Left kidney (tissue), 8 donors: ENCODE data around the gene URI1. TPM values are rescaled to one million over a fixed set of nuclear protein-coding genes. Genes with fewer than 3 reads are reported as not detected.
A peak's percentile ranks its signal among the peaks of the same experiment; 100 is the strongest.
"Not testable (repeated sequence)": the region's sequence is repeated elsewhere in the genome, so short reads cannot be mapped to it uniquely, and the experiment has no call there.

Source experiments
- DNase-seq: peaks from one replicate; pipeline ENCODE4 v3.0.0-alpha.2; 2013
- long read RNA-seq, 8 donors: transcript quantifications; one replicate each; lab custom pipeline, GENCODE V29; 2026
- polyA plus RNA-seq: library from polyadenylated mRNA; unstranded; fragments of 120-200 nt; gene quantifications from one replicate; pipeline ENCODE4 v1.2.1, GENCODE V29; 2013; ENCODE audit not compliant: insufficient read length

The URI1 gene, protein sequence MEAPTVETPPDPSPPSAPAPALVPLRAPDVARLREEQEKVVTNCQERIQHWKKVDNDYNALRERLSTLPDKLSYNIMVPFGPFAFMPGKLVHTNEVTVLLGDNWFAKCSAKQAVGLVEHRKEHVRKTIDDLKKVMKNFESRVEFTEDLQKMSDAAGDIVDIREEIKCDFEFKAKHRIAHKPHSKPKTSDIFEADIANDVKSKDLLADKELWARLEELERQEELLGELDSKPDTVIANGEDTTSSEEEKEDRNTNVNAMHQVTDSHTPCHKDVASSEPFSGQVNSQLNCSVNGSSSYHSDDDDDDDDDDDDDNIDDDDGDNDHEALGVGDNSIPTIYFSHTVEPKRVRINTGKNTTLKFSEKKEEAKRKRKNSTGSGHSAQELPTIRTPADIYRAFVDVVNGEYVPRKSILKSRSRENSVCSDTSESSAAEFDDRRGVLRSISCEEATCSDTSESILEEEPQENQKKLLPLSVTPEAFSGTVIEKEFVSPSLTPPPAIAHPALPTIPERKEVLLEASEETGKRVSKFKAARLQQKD
- 115 TPM for polyA plus RNA-seq
- long read RNA-seq, donor 1, transcript URI1-202 (11 exons, 3,444 nt) = major isoform, 8 of 42 reads
- long read RNA-seq, donor 1, partial matches to known transcripts = 27 of 42 reads
- long read RNA-seq, donor 1, other reads (novel, unspliced or antisense) = 0 of 42 reads
- long read RNA-seq, donor 2, transcript URI1-211 (3 exons, 1,032 nt) = major isoform, 9 of 37 reads
- long read RNA-seq, donor 2, transcript URI1-202 (11 exons, 3,444 nt) = minor isoform, 7 of 37 reads
- long read RNA-seq, donor 2, partial matches to known transcripts = 17 of 37 reads
- long read RNA-seq, donor 2, other reads (novel, unspliced or antisense) = 0 of 37 reads
- long read RNA-seq, donor 3, transcript URI1-211 (3 exons, 1,032 nt) = major isoform, 13 of 35 reads
- long read RNA-seq, donor 3, partial matches to known transcripts = 17 of 35 reads
- long read RNA-seq, donor 3, other reads (novel, unspliced or antisense) = 0 of 35 reads
- long read RNA-seq, donor 4, partial matches to known transcripts = 0 of 1 reads
- long read RNA-seq, donor 4, other reads (novel, unspliced or antisense) = 0 of 1 reads
- long read RNA-seq, donor 5, transcript URI1-211 (3 exons, 1,032 nt) = minor isoform, 8 of 76 reads
- long read RNA-seq, donor 5, transcript URI1-202 (11 exons, 3,444 nt) = major isoform, 19 of 76 reads
- long read RNA-seq, donor 5, partial matches to known transcripts = 48 of 76 reads
- long read RNA-seq, donor 5, other reads (novel, unspliced or antisense) = 0 of 76 reads
- long read RNA-seq, donor 6, transcript URI1-202 (11 exons, 3,444 nt) = major isoform, 11 of 73 reads
- long read RNA-seq, donor 6, transcript URI1-206 (10 exons, 2,495 nt) = minor isoform, 5 of 73 reads
- long read RNA-seq, donor 6, partial matches to known transcripts = 55 of 73 reads
- long read RNA-seq, donor 6, other reads (novel, unspliced or antisense) = 0 of 73 reads
- long read RNA-seq, donor 7, transcript URI1-202 (11 exons, 3,444 nt) = major isoform, 13 of 94 reads
- long read RNA-seq, donor 7, transcript URI1-211 (3 exons, 1,032 nt) = major isoform, 13 of 94 reads
- long read RNA-seq, donor 7, partial matches to known transcripts = 68 of 94 reads
- long read RNA-seq, donor 7, other reads (novel, unspliced or antisense) = 0 of 94 reads
- long read RNA-seq, donor 8, partial matches to known transcripts = 0 of 7 reads
- long read RNA-seq, donor 8, other reads (novel, unspliced or antisense) = 0 of 7 reads

DNA sequence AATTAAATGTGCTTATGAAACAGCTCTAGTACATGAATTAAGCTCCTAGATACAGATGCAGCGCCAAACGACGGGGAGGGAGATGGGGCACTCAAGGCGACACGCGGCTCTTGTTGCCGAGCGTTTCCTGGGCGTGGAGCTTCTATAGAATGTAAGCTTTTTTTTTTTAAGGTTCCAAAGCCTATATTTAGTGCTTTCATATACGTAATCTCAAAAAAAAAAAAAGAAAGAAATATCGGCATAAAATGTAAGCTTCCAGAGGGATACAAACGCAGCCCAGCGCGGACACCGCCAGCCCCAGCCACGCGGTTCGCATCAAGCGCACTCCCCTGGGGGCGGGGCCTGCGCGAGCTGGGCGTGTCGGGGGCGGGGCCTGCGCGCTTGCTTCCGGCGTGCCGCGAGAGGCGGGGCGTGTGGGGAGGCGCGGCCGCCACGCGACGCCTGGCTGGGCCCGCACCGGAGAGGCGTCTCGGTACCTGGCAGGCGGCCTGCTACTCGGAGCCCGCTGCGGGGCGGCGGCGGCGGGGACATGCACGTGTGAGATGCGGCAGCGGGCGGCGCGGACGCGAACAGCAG is at the start of gene URI1:
Gene URI1, plus strand, starts transcription at position 412 of the 576 bp plus-strand sequence. CDS start 309 bp downstream, outside the sequence.
- peak; percentile 91 for DNase-seq

DNA sequence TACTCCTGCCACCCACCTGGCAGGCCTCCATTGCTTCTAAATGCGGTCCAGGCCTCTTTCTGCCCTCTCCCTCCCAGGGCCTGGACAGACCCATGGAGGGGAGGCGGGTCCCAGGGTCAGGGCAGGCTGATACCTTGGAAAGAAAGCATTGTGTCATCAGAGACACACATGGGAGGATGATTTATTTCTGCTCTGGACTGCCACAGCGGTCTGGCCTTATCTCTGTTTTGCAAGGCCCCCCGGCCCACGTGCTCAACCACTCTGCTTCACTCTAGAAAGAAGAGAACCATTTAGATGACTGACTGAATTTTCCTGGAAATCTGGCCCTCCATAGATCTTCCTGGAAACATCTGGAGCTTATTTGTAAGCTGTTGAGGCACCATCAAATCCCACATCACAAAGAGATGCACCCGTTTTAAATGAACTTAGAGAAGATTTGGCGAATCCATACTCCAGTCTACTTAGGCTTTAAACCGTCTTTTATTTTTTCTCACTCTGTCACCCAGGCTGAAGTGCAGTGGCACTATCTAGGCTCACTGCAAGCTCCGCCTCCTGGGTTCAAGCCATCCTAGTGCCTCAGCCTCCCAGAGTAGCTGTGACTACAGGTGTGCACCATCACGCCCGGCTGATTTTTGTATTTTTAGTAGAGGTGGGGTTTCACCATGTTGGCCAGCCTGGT is 48.3 kb upstream of the URI1 start:
- no peak for DNase-seq

DNA sequence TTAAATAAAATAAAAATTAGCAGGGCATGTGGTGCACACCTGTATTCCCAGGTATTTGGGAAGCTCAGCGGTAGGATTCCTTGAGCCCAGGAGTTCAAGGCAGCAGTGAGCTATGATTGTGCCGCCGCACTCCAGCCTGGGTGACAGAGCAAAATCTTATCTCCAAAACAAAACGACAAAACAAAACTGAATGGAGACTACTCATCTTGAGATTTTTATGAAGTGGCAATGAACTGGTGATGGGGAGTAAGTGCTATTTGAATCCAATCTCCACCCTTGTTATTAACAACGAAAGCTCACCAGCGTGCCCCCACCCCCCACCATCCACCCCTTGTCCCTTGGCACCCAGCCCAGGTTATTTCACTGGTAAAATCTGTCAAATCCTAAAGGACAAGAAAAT is 45.2 kb upstream of the URI1 start:
- DNase-seq = no peak

DNA sequence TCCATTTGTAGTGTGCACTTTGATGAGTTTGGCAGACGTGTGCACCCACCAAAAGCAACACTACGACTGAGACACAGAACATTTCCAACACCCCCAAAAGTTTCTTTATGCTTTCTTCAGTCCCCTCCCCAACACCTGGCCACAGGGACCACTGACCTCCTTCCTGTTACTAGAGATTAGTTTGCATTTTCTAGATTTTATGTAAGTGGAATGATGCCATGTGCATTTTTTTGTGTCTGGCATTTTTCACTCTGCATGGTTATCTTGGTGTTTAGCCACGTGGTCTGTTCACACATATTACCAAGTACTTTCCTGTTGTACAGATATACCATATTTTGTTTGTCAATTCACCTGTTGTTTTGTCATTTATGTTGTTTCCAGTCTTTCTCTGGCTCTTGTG is 44.6 kb upstream of the URI1 start:
- no peak for DNase-seq

DNA sequence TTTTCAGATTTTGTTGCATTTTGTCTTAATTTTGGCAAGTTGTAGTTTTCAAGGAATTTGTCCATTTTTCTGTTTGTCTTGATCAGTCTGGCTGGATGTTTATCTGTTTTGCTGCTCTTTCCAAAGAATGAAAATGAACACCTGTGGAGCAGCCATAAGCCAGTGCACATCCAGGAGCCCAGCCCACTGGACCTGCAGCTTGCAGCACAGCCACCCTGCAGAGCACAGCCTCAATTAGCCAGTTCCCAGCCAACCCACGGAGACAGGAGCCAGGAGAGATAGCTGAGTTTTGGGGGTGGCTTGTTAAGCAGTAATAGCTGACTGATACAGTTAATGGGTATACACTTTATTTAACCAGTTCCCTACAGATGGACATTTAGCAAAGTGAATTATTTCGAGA is 38.0 kb upstream of the URI1 start:
- DNase-seq = no peak

DNA sequence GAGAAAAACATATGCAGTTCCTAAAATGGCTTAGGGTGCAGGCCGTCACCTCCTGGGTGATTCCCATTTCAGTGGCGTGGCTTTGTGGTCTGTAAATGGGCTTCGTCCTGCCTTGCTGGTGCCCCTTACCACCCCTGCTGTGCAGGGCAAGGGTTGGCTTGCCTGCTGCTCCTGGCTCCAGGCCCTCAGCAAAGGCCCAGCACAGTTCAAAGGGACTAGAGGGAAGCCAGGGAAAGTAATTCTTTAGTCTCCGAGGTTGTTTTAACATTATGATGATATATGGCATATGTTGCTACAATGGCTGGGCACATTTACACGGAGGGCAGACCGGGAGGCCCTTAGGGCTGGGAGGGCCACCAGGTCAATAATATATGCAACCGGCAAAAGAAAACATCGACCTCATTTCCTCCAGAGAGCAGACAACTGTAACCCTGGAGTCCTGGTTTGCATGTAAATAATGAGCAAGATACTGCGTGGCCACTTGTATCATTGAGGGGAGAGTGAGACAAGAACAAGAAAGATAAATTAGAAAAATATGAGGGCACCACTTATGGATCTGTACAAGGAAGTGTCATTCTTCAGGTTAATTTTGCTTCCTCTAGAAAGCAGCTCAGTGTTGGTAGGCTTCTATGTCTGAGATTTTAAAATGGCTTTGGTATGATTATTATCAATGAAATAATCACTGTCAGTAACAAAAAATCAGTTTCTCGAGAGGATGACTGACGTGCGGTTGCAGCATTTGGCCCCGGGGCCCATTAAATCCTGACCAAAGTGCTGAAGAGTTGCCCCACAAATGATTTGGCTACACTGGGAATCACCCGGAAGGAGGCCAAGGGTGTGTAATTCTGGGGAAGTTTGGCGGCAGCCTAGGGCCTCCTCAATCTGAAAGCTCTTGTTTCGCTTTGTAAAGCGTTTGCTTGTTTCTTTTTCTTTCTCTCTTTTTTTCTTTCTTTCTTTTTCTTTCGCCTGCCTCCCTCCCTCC is 32.8 kb upstream of the URI1 start:
- DNase-seq = no peak

DNA sequence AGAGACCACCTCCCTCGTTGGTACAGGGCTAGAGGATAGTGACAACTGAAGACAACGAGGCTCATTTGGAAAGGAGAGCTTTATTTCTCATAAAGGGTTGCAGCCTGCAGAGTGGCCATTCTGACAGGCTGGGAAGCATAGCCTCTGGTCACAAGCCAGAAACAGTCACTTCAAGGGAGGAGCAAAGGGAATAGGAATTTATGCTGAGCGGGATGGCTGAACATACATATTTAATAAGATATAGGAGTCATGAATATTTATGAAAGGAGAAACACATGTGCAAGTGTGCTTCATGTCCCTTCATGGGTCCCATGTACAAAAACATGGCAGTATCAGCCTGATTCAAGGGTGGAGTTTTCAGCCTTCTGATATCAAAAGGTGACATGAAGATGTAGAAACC is 27.1 kb upstream of the URI1 start:
- DNase-seq = no peak

DNA sequence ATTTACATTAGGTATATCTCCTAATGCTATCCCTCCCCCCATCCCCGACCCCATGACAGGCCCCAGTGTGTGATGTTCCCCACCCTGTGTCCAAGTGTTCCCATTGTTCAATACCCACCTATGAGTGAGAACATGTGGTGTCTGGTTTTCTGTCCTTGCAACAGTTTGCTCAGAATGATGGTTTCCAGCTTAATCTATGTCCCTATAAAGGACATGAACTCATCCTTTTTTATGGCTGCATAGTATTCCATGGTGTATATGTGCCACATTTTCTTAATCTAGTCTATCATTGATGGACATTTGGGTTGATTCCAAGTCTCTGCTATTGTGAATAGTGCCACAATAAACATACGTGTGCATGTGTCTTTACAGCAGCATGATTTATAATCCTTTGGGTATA is 26.2 kb upstream of the URI1 start:
- DNase-seq = not testable (repeated sequence)

DNA sequence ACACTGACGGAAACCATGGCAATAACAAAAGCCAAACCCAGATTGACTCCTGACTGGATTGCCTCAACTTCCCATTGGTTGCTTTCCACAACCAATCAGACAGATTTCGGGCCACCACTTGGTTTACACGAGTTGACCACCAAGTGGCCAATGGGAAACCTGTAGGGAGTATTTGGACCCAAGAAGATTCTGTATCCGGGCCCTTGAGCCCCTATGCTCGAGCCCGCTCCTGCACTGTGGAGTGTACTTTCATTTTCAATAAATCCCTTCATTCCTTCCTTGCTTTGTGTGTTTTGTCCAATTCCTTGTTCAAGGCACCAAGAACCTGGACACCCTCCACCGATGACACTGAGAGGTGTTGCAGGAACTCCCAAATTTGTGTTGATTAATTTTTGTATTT is 24.1 kb upstream of the URI1 start:
- DNase-seq = no peak

DNA sequence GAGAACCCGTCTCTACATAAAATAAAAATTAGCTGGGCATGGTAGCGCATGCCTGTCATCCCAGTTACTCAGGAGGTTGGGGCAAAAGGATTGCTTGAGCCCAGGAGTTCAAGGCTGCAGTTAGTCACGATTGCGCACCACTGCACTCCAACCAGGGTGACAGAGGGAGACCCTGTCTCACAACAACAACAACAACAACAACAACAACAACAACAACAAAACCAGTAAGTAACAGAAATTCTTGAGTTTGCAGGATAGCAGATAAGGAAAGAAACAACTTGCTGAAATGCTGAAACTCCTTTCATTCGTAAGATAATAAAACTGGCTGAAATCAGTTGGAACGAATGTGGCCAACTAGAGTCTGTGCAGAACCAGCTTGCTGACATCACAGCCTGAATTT is 23.1 kb upstream of the URI1 start:
- DNase-seq = no peak

DNA sequence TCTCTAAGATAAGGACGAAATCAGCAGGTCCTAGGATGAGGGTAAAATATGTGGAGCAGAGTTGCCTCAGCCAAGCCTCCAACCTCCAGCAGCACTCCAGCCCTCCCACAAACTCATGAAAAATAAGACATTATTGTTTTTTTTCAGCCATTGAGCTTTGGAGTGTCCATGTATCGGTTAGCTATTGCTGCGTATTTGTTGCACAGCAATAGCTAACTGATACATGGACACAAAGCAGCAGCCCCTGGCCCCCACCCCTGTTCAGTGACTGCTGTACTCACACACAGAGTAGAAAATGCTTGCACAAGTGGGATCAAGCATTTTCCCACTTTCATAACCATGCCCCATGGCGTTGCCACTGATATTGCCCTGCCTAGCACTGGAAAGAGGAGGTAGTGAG is 19.1 kb upstream of the URI1 start:
- no peak for DNase-seq

DNA sequence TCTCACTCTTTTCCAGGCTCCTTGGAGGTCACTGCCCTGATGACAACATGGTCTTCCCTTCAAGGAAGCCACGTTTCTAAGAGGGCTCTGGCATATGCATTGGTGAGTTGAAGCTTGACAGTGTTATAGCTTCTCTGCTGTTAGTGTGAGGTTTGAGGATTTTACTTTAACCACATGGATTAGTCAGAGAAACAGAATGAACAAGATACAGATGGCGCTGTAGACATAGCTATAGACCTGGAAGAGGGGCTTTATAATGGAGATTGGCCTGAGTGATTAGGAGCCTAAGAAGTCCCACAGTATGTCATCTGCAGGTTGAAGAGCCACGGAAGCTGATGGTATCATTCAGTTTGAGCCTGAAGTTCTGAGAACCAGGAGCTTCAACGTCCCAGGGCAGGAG is 18.4 kb upstream of the URI1 start:
- no peak for DNase-seq

DNA sequence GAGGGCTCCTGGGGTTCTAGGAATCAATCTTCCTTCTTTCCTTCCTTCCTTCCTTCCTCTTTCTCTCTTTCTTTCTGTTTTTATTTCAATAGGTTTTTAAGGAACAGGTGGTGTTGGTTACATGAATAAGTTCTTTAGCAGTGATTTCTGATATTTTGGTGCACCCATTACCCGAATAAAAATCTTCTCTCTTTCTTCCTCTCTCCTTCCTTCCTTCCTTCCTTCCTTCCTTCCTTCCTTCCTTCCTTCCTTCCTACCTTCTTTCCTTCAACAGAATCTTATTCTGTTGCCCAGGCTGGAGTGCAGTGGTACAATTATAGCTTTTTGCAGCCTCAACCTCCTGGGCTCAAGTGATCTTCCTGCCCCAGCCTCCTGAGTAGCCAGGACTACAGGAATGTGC is 16.0 kb upstream of the URI1 start:
- no peak for DNase-seq

DNA sequence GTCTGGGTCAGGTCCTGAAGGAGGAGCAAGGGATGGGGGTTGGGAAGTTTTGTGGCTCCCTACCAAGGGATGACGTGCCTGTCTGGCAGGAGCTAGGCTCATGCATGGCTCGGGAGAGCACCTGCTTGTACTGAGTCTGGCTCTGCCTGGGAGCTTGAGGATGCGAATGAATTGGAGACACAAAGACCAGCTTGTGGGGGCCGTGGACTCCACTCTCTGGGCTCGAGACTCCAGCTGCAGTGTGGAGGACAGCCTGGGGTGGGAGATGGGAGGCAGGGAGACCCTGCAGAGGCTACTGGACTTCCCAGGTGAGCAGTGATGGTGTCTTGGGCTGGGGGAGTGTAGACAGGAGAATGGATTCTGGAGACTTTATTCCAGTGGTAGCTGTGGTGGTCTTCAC is 15.2 kb upstream of the URI1 start:
- no peak for DNase-seq

DNA sequence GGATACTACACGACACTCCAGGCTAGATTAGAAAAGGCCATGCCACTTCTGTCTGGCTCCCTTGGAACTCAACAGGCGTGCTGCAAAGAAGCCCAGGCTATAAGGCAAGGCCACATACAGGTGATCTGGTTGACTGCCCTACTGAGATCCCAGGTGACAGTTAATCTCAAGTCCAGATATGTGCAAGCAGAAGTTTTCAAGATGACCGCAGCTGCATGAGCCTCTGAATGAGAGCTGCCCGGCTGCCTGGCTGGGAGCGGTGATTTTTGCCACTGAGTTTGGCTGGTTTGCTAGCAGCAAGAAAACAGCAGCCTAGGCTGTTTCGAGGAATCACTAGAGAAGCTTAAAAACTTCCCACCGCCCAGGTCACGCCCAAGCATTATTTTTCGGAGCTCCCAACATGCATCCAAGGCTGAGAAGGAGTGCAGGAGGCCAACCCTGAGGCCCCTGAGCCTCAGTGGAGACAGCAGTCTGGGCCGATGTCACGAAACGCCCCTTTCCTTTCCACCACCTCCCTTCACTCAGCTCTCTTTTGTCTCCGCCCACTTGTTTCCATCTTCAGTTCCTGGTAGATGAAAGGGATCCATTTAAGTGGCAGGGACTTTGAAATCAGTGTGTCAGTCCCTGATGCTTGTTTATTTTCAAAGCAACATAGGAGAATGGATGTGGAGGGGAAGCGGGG is 14.0 kb upstream of the URI1 start:
- DNase-seq = no peak

DNA sequence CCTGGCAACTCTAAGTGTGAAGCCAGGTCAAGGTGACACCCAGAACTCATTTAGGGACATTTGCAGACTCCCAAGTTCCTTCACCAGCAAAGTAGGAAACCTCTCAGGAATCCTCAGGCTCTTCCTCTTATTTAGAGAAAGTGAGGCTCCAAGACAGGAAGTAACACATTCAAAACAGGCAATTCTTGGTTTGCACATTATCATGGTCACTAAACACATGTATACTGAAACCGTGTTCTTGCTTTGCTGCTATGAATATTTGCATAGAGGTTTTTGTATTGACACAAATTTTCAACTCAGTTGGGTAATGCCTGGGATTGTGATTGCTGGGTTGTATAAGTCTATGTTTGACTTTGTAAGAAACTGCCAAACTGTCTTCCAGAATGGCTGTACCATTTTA is 13.2 kb upstream of the URI1 start:
- DNase-seq = no peak

DNA sequence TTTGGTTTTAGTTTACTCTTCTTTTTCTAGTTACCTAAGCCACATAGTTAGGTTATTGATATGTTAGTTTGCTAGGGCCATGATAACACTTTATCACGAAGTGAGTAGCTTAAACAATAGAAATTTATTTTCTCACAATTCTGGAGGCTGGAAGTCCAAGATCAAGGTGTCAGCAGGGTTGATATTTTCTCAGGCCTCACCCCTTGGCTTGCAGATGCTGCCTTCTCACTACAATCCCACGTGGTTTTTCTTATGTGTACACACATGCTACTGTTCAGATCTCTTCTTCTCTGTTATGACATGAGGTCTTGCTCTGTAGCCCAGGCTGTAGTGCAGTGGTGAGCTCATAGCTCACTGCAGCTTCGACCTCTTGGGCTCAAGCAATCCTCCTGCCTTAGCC is 7.8 kb upstream of the URI1 start:
- DNase-seq = no peak

DNA sequence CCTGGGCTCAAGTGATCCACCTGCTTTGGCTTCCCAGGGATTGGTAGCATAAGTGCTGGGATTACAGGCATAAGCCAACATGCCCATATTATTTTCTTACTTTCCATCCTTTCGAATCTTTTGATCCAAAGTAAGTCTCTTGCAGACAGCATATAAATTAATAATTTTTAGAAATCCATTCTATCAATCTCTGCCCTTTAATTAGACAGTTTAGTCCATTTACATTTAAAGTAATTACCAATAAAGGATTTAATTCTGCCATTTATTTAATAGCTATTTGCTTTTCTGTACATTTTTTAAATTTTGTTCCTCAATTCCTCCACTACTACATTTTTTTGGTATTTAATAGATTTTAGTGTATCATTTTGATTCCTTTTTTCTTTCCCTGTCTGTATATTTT is 7.3 kb upstream of the URI1 start:
- DNase-seq = no peak

DNA sequence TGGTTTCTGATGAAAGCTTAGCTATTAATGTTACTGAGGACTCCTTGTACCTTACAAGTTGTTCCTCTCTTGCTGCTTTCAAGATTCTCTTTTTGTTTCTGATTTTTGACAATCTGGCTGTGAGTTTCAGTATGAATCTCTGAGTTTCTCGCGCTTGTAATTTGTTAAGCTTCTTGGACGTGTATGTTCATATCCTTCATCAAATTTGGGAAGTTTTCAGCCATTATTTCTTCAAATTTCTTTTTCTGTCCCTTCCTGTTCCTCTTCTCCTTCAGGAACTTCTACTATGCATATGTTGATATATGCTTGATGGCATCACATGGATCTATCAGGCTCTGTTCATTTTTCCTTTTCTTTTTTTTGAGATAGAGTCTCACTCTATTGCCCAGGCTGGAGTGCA is 5.6 kb upstream of the URI1 start:
- DNase-seq = no peak
